Effector CD4-positive, alpha-beta T cell (primary cell): Measurements from ENCODE around the gene CCDC177.

ENCODE experiments used
- DNase-seq: peaks from one replicate; pipeline ENCODE4 v3.0.0-alpha.2; 2020

Gene CCDC177

GRCh38 chr14:69527635-69528034 is 47.0 kb downstream of the CCDC177 start:
- DNase-seq = no peak

- no peak for DNase-seq
Observed at GRCh38 chr14:69525896-69526295, 48.8 kb downstream of the CCDC177 start.

- DNase-seq = no peak
Observed at GRCh38 chr14:69522026-69522425, 52.6 kb downstream of the CCDC177 start.
